Stimulated activated CD8-positive, alpha-beta memory T cell treated with anti-CD3 and anti-CD28 coated beads, Interleukin-4, amount 100 ng/mL, for 48 hours (primary cell): ENCODE results near the gene ITGB6.
A peak's percentile ranks its signal among the peaks of the same experiment; 100 is the strongest.

Source experiments
- DNase-seq: peaks from one replicate; pipeline ENCODE4 v3.0.0-alpha.2; 2020

The ITGB6 gene

DNA sequence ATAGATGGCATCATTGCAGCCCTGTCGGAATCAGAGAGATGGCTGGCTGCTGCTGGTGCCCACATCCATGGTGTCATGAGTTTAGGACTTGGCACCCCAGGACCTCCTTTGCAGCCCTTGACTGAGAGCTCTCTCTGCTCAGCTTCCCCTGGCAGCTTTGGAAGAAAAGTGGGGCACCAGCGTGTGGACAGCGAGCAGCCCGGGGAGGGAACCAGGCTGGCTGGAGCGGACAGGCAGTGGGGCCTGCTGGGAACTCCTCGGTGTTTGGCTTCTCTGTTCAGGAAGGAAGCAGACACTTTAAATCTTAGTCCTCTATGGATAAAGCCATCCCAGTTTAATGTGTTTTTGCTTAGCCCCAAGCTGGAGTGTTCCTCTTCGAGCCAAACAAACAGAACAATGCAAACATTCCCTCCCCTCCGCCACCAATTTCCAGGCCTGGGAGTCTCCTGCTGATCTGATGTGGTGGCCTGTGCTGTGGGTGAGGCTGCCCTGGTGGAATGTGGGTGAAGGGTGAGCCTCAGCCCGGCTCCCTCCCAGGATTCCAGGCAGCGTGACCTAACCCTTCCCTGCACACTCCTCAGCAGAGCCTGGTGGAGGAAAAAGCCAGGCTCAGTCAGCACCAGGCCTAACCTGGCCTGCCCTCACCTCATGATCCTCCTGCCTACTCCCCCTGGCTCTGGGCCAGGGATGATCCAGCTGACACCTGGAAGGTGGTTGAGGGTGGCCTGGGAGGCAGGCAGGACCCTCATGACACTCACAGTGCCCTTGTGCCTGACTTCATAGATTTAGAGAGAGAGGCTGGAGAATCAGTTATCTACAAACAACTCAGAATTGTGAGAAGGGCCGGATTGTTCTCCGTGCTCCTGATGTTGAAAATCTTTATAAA is 21.6 kb upstream of the ITGB6 start:
- no peak for DNase-seq

DNA sequence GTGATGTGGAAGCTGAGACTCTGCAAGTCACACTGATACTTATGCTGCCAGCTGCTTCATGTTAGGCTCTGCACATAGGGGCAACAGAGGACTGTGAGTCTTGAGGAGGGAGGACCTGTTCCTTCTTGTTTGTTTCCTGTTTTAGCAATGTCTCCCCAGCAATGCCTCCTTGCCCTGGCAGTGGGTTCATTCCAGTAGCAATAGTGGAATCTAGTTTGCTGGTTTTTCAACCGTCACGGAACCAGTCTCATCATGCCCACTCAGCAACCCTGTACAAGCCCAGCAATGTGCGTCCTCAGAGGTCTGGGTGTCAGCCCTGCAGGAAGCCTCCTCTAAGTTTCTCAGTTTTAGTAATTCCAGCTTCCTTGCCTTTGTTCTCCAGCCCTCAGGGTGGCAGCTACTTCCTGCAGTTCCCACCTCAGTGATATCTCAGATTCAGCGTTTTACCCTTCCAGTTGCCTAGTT is 20.5 kb upstream of the ITGB6 start:
- DNase-seq: peak; percentile 58

DNA sequence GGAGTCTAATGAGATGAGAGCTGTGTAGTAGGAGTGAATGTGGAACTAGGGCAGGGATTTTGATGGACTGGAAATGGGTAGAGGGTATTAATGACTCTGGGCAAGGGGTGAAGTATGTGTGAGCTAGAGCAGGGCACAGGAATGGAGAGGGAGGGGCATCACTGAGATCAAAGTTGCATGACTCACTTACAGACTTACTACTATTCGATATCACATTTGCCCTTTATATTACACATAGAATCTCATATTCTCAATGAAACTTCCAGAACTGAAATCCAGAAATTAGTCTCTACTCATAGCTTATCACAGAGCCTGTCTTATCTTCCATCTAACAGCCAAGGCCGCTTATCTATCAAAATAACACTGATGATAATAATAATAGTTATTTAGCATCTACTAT is 20.0 kb upstream of the ITGB6 start:
- no peak for DNase-seq

DNA sequence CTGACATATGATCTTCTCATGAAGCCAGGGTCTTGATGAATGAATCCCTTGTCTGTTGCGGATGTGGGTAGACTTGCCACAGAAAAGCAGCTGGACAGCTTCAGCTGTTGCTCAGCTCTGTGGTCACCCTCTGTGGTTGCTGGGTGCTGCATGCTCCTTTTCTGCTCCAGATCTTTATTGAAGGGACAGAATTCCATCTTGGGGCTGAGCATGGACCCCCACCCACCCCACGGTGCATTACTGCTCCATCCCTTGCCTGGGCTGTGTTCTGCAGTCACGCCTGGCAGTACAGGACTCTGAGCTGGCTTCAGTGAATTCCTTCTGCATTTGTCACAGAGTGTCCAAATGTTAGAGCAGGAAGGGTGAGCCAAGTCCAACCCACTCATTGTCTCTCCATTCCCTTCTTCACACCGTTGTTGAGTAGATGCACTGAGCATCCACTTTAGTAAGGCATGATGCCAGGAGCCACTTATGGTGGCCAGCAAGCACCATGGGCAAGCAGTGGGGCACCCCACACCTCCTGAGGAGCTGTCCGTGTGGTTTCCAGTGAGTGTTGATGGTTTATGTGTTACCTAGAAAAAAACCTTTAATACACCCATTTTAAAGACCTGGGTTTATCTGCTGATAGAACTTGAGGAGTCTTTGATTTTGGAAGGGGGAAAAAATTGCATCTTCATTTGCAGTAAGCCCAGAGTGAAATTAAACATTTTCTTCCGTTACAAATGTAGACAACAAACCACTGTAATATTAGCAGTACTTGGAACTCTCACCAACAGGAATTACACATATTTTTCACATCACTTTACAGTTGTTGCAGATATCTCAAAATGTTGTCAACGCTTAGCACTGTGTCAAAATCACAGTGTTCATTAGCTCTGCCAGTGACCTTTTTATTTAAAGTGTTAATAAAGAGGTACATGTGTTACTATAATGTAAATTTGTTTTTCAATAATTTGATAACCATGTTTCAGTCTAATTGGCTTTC is 14.7 kb upstream of the ITGB6 start:
- DNase-seq: no peak

DNA sequence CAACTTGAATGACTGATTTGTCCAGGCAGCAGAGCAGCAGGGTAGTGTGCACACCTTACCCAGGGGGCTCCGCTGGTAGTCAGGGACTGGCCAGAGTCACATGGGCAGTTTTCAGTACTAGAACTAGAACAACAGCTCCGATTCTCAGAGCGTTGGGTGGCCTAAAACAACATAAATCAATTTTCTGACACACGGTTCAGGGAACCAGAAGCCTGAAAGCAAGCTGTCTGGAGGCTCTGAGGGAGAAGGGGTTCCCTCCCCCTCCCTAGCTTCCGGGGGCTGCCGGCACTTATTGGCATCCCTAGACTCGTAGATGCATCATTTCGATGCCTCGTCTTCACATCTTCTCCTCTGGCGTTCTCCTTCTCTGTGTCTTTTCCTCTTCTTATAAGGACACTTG is 13.4 kb upstream of the ITGB6 start:
- no peak for DNase-seq

DNA sequence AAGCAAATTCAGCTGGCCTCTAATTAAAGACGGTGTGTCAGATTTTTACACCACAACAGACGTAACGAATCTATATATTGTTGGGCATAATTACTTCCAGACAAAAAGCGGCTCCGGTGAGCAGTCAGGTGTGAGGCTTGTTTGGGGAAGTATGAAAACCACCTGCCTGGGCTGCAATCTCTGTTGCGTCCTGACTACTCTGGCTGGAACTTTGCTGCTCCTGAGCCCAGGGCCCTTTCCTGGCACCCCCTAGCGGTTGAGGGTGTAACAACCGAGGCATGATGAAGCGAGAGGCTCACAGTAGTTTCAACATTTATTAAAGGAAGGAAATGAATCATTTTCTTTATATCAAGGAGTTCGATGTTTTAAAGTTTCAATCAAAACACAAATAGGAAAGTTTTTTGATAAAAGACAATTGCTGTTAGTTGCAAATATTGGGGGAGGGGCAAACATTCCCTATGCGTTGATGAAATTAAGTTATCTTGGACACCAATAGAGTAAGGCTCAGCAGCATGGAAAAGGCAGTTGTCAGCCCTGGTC is 10.6 kb upstream of the ITGB6 start:
- DNase-seq: peak; percentile 85

DNA sequence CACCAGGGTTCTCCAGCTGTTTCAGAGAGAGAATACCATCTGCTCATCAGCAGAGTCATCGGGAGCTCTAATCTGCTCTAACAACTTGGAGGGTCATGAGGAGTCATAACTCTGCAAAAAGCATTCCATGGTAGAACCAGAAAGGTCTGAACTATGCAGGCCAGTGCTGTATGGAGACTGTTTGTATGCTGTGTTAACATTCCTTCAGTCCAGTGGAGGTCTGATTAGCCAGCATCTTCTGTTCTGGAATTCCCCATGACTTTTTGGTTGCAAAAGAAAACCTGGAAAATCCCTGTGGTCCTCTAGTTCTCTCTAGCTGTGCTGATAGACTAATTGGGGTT is 9.4 kb upstream of the ITGB6 start:
- no peak for DNase-seq

DNA sequence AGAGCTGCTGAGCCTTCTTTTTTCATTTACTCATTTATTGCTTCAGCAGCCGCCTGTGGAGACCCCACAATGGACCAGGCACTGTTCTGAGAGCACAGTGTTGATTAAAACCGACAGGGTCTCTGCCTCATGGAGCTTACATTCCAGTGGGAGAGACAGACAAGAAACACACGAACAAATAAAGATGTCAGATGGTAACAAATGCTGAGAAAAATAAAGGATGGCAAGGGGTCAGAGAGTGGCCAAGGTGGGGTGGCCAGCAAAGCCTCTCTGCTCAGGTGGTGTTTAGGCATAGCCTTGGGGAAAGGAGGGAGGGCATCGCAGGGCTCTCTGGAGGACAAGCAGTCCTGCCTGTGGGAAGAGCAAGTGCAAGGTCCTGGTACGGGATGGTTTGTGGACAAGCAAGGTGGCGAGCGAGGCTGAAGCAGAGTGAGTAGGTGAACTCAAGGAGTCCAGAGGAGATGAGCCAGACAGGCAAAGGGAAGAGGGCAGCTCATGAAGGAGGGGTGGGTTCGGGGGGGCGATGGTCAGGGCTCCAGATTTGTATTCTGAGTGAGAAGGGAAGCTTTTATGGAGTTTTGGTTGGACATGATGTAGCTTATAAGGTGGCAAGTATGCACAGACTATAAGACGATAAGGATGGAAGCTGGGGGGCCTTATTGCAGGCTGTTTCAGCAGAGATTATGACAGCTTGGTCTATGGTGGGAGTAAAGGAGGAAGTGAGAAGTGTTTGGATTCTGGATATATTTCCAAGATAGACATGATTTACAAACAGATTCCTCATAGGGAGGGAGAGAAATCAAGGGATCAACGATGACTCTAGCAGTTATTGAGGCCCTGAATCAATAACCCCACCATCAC is 8.8 kb upstream of the ITGB6 start:
- no peak for DNase-seq

DNA sequence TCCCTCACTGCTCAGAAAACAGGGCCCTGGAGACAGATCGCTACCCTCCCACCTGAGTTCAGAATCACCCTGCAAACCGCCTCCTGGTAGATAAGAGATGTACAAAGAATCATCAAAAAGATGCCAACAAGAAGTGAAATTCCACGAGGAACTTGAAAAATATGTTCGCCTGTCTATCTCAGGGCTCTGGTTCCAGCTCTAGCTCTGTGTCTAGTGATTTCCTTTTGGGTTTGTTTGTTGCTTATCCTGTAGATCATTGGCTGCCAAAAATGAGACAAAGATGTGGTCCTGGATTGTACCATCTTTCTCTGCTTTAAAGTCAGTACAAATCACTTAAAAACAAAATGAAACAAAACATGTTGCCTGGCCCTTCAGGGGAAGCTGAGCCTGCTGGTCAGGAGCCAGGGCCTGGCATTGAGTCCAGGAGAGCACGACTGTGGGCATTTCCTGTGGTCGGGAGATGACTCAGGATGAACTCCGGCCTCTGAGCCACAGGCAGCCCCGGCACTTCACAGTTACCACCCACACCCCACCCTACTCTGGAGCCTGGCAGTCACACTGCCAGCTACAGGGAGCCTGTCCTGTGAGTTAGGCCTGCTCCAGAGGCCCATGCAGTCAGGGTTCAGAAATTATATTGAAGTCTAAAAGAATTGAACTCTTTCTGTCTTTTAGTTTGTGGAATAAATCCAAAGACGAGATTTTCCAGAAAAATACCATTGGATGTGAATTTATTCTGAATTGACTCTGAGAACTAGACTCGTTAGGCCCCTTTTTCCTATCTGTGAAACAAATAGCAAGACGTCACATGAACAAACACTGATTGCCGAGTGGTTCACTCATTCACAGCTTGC is 8.0 kb upstream of the ITGB6 start:
- DNase-seq: peak; percentile 52

DNA sequence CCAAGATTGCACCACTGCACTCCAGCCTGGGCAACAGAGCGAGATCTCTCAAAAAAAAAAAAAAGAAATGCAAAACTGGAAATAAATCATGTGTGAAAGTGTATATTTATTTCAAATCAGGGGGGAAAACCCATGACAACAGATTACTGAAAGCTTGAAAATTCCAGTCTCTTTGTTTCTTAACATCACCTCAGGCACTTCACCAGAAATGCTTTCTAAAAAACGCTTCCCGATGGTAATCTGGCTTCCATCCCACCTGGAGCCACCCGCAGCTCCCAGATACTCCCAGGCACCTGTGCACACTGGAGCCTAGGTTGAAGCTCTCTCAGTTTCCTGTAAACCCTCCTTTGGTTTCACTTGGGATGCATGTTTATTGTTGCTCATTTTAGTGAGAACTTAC is 7.2 kb upstream of the ITGB6 start:
- no peak for DNase-seq

DNA sequence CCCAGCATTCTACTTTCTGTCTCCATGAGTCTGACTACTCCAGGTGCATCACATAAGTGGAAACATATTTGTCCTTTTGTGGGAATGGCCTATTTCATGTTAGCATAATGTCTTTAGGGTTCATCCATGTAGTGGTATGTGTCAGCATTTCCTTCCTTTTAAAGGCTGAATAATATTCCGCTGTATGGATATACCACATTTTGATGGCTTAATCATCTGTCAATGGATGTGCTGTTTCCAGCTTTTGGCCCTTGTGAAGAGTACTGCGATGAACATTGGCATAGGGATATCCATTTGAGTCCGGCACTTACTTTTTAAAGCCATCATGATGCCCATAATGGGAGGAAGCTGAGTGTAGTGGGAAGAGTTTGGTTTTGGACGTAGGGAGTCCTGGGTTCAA is 6.4 kb upstream of the ITGB6 start:
- no peak for DNase-seq

DNA sequence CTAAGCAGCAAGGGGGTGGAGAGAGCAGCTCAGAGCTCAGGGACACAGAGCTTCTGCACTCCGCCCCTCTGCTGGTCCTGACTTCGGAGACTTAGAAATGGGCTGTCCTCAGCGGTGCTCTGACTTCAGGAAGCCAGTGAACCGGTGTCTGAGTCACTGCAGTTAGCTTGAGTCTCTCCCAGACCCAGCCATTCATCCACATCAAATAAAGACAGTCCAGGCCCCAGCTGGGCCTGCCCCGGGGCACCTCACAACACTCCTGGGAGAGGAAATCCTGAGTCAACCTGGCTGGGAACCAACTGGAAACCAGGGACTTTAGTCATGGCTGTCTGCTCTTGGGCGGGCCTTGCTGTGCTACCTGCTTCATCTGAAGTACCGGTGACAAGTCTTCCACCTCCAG is 5.4 kb upstream of the ITGB6 start:
- no peak for DNase-seq

DNA sequence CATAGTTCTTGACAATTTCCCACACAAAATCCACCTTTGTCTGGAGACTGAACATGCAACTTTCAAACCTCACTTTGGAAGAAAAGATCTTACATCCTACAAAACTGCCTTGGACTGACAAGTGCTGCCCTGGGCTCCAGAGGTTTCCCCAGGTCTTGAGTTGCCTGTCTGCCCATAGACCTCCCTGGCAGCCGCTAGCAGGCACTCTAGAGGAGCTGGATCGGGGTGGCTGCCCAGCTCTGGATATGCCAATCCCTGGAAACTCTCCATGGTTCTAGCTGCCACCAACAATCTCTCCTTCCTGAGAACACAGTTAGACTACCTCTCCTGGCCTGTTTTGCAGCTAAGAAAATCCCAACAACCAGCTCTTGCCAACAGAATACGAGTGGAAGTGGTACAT is 3.4 kb upstream of the ITGB6 start:
- no peak for DNase-seq

DNA sequence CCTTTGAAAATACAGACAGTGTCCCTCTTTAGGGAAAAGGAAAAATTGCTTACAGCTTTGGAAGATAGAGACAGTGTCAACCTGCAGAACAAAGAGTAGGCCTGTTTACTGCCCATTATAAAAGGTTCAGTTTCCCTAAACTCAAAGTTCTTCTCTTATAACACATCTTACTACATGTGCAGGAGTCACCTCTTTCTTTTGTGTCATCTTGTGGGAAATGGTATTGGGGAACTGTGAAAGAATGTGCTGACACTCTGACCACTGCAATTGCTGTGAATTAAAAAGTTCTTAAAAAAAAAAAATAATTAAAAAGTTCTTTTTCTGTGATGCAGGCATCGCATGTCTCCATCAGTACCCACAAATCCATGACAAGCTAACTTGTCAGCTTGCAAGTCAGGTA is 2.9 kb upstream of the ITGB6 start:
- no peak for DNase-seq

DNA sequence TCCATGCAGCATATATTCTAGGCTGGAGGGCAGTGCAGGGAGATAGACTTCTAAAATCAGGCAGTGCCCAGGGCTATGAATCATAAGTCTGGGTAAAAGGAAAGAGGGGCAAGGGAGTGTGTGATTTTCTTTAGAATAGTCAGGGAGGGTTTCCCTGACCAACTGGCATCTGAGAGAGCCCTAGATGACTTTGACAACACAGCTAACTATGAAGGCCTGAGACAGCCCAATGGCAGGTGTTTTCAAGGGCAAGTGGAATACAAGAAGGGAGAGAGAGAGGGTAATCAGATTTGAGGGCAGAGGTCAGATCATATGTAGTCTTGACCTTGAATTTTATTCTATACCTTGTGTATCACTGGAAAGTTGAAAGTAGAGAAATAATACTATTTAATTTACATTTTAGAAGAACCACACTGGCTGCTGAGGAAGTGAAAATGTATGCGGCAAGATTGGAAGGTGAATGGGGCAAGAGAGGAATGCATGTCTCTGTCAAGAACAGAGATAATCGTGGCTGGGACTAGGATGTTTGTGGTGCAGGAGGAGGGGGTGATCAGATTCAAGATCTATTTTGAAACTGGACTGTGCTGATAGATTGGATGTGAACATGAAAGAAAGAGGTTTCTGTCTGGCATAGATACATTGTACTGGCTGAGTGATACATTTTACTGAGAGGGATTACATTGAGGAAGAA is 1.9 kb upstream of the ITGB6 start:
- DNase-seq: no peak

DNA sequence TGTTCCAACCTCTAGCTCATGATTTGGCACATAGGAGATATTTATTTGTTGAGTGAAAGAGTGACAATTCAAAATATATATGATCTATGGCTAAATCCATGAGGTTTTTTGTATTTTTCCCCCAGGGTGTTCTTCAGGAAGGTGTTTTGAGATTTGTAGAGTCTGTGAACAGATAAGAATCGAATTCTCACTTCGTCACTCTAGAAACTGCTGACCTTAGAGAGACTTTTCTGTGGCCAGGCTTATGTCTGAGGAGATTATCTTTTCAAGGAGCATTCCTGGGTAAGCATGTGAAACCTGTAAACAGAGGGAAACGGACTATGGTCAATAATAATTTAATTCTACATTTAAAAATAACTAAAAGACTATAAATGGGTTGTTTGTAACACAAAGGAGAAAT is 849 bp upstream of the ITGB6 start:
- no peak for DNase-seq

DNA sequence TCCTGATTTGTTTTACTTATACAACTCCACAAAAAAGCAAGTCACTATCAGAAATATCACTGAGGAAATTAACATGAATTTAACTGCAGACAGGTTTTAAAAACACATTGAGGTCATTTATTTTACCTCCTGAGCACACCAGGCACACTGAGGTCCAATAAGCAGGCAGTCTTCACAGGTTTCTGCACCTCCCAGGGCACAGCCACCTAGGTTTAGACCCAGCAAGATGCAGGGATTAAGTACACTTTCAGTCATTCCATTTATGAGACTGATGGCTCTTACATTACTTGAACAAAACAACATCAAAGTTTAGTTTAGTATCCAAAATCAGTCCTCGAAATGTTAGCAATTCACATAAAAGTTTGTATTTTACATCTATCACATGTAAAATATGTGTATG is 1.0 kb downstream of the ITGB6 start:
- DNase-seq: no peak

DNA sequence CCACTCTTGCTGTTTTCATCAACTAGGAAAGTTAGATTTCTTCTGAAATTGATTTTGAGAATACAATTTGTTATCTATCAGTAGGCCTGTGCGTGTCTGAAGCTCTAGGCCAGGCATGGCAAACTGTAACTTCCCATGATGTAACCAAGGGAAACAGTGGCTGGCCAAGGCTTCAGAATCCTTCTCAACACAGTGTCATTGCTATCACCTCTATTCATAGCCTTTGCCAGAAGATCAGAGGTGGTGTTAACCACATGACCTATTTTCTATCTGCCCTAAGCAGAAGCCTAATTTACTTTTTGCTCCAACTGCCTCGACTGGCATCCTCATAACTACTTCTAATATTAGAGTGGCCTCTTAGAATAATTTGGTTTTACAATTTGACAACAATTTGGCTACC is 2.5 kb downstream of the ITGB6 start:
- no peak for DNase-seq

DNA sequence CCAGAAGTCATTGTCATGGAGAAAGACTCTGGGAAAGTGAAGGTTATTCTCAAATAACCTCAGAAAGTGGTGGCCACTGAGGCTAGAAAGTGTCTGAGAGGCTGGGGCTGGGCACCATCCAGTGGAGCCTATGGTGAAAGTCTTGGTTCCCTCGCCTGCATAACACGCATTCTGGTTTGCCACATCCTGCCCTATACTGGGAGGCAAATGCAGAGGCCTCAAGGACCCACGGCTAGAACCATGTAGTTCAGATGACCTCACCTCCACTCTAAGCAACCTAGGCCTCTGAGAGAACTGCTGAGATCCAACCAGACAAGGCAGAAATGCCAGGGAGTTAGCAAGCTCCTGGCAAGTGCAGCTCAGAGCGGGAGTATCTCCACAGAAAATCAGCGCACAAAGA is 5.1 kb downstream of the ITGB6 start:
- DNase-seq: no peak

DNA sequence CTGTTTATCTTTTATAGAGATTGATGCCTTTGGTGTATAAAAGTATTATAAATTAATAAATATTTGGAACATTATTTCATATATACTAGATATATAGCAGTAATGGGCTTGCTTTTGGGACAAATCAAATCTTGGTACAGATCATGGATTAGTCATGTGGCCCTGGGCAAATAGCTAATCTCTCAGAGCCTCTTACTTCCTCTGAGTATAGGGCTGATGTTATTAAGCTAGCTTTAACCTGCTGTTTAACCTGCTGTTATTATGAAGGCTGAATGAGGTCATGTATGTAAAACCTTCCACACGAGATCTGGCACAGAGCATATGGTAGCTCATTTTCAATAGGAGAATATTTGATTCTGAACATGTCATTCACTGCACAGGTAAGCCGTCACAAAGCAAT is 5.7 kb downstream of the ITGB6 start:
- no peak for DNase-seq
